Measurements from ENCODE around the gene FKBP1A. TPM values are rescaled to one million over a fixed set of nuclear protein-coding genes. Genes with fewer than 3 reads are reported as not detected.

FKBP1A gene
- total and polyA plus RNA-seq, 9 of the 15 experiments (the other 6 are each of a cell fraction or from before 2014, with no cell fraction given): 48.8 to 502 (median 89.6) TPM

- TF ChIP-seq ZNF318 (IDR thresholded peaks at IDR 0.05; ENCODE audit: borderline replicate concordance in 1 of 2, low read depth in 1 of 2) (no peak), PHB2 (IDR thresholded peaks at IDR 0.05; ENCODE audit: low read depth) (no peak), ZFP36 (IDR thresholded peaks at IDR 0.05; ENCODE audit: low read depth, low read length, partially characterized antibody) (no peak), NR3C1 (CRISPR knock-in tag; IDR thresholded peaks at IDR 0.05) (no peak), NEUROD1 (IDR thresholded peaks at IDR 0.05; ENCODE audit: borderline replicate concordance, low read depth, low read length, partially characterized antibody) (no peak), HLTF (IDR thresholded peaks at IDR 0.05) (no peak), HDAC6 (IDR thresholded peaks at IDR 0.05; ENCODE audit: low read depth, low read length) (no peak), TFE3 (CRISPR knock-in tag; IDR thresholded peaks at IDR 0.05) (no peak), NUFIP1 (IDR thresholded peaks at IDR 0.05; ENCODE audit: partially characterized antibody) (no peak)
Measured at GRCh38 chr20:1392693-1393506, at the start of gene FKBP1A (continued).

All from K562 (cell line).